Progenitor cell of endocrine pancreas (in vitro differentiated cells): ENCODE measurements around the gene AQP12A. TPM values are rescaled to one million over a fixed set of nuclear protein-coding genes. Genes with fewer than 3 reads are reported as not detected.

Source experiments
- DNase-seq: peaks from one replicate; pipeline ENCODE4 v3.0.0; 2021; ENCODE audit warnings: low spot score; ENCODE audit not compliant: unreplicated experiment
- H3K27ac Mint-ChIP-seq: 2 replicates; pipeline ENCODE4 v1.8.0; 2021; ENCODE audit warnings: mild to moderate bottlenecking, moderate library complexity, mixed read lengths
- H3K27me3 Mint-ChIP-seq: 2 replicates; pipeline ENCODE4 v1.8.0; 2021; ENCODE audit warnings: mixed read lengths
- H3K36me3 Mint-ChIP-seq: 2 replicates; pipeline ENCODE4 v1.8.0; 2022; ENCODE audit warnings: mixed read lengths; ENCODE audit not compliant: insufficient read depth
- H3K4me1 Mint-ChIP-seq: 2 replicates; pipeline ENCODE4 v1.8.0; 2021; ENCODE audit warnings: low read depth, mixed read lengths
- H3K4me3 Mint-ChIP-seq: 2 replicates; pipeline ENCODE4 v1.8.0; 2021; ENCODE audit warnings: low read depth, mild to moderate bottlenecking, moderate library complexity, mixed read lengths
- H3K9me3 Mint-ChIP-seq: 2 replicates; pipeline ENCODE4 v1.8.0; 2021; ENCODE audit warnings: low read depth, mixed read lengths
- total RNA-seq: library from RNA; stranded (reverse); gene quantifications from 2 replicates; pipeline ENCODE4 v1.2.1, GENCODE V29; 2021
- TF ChIP-seq, protein P1 (sequence below): fragments of 200-600 bp; sonication (generic); IDR thresholded peaks from one replicate; pipeline ENCODE4 v1.5.0; 2021; ENCODE audit warnings: antibody characterized with exemption, mild to moderate bottlenecking; ENCODE audit not compliant: unreplicated experiment

The AQP12A gene
- total RNA-seq, 1 donor from 2014 or later = not detected

DNA sequence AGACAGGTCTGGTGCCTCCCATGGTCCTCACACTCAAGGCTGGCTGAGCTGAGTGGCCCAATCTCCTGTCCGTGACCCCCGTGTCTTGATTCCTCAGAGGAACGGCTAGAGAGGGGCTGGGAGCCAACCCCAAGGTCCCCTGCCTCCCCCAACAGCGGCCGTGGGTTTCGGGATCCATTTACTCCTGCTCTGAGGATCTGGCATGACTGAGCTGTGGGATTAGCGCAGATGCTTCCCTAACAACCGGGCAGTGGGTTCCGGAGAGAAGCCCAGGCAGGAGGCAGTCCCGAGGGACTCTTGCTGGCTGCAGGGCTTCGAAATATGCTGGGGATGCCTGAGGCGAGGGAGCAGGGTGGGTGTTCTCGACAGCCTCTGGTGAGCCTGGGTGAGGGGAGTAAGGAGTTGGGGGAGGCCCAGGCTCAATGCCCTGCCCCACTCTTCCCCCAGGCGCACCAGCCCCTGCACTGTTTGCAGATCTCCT is 47.5 kb upstream of the AQP12A start:
- peaks cover 40% of the 10 kb centered on the region for H3K27me3 Mint-ChIP-seq
- H3K4me3 Mint-ChIP-seq = no peak overlapping the region
- DNase-seq = no peak
- H3K9me3 Mint-ChIP-seq = no peaks in the 10 kb centered on the region
- TF ChIP-seq, protein P1, sequence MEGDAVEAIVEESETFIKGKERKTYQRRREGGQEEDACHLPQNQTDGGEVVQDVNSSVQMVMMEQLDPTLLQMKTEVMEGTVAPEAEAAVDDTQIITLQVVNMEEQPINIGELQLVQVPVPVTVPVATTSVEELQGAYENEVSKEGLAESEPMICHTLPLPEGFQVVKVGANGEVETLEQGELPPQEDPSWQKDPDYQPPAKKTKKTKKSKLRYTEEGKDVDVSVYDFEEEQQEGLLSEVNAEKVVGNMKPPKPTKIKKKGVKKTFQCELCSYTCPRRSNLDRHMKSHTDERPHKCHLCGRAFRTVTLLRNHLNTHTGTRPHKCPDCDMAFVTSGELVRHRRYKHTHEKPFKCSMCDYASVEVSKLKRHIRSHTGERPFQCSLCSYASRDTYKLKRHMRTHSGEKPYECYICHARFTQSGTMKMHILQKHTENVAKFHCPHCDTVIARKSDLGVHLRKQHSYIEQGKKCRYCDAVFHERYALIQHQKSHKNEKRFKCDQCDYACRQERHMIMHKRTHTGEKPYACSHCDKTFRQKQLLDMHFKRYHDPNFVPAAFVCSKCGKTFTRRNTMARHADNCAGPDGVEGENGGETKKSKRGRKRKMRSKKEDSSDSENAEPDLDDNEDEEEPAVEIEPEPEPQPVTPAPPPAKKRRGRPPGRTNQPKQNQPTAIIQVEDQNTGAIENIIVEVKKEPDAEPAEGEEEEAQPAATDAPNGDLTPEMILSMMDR = no peak
- H3K36me3 Mint-ChIP-seq = no peaks in the 10 kb centered on the region
- H3K27ac Mint-ChIP-seq = no peak overlapping the region
- H3K4me1 Mint-ChIP-seq = no peaks in the 10 kb centered on the region

DNA sequence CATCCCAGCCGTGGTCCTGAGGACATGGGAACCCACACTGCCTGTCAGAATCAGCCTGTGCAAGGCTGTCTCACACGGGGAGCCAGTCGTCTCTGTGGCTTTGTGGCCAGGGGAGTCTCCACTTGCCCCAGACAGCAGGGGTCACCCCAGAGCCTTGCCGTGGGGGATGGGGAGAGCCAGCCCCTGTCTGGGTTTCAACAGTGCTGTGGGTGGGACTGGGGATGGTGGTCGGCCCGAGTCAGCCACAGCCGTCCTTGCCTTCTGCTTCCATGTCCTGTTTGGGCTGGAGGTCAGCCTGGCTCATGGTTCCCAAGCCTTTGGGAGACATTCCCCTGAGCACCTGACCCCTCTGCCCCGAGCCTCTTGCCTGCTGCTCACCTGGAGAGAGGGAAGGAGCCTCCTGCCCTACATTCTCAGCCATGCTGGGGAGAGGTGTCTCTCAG is 46.8 kb upstream of the AQP12A start:
- Mint-ChIP-seq H3K36me3 (no peaks in the 10 kb centered on the region), H3K4me3 (no peak overlapping the region), H3K9me3 (no peaks in the 10 kb centered on the region), H3K27ac (no peak overlapping the region), H3K4me1 (no peaks in the 10 kb centered on the region), H3K27me3 (peaks cover 40% of the 10 kb centered on the region)
- TF ChIP-seq, protein P1 = no peak
- DNase-seq = no peak

DNA sequence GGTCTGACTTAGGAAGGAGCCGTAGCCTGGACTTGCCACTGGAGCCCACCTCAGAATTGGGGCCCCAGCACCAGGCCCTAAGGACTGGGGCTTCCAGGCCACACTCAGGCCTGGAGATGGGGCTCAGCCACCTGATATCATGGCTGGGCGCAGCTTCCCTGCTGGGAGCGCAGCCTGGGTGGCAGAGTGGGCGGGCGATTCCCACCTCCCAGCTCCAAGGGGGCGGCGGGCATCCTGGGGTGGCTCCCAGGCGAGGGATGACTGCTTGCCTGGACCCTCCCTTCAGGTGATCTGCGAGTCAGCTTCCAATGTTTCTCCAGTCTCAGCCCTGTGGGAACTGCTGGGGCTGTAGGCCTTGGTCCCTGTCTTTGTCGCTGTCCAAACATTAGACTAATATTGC is 46.3 kb upstream of the AQP12A start:
- Mint-ChIP-seq H3K27ac (no peak overlapping the region), H3K4me3 (no peak overlapping the region), H3K36me3 (no peaks in the 10 kb centered on the region), H3K4me1 (no peaks in the 10 kb centered on the region), H3K27me3 (peaks cover 39% of the 10 kb centered on the region), H3K9me3 (no peaks in the 10 kb centered on the region)
- TF ChIP-seq, protein P1 = no peak
- no peak for DNase-seq

GRCh38 chr2:240645801-240646175 is 45.9 kb upstream of the AQP12A start:
- Mint-ChIP-seq H3K27me3 (peaks cover 39% of the 10 kb centered on the region), H3K27ac (no peak overlapping the region), H3K9me3 (no peaks in the 10 kb centered on the region), H3K4me3 (no peak overlapping the region), H3K36me3 (no peaks in the 10 kb centered on the region), H3K4me1 (no peaks in the 10 kb centered on the region)
- DNase-seq = no peak
- TF ChIP-seq, protein P1 = no peak

GRCh38 chr2:240646176-240646899 is 45.3 kb upstream of the AQP12A start:
- H3K4me1 Mint-ChIP-seq = no peaks in the 10 kb centered on the region
- H3K9me3 Mint-ChIP-seq = peaks cover under 1% of the 10 kb centered on the region
- H3K27me3 Mint-ChIP-seq = peaks cover 39% of the 10 kb centered on the region
- TF ChIP-seq, protein P1 = no peak
- no peak overlapping the region for H3K27ac Mint-ChIP-seq
- no peak for DNase-seq
- no peaks in the 10 kb centered on the region for H3K36me3 Mint-ChIP-seq
- H3K4me3 Mint-ChIP-seq = no peak overlapping the region
